Measurements from ENCODE around the gene SLC16A3. TPM values are rescaled to one million over a fixed set of nuclear protein-coding genes. Genes with fewer than 3 reads are reported as not detected.
A peak's percentile ranks its signal among the peaks of the same experiment; 100 is the strongest.

SLC16A3 gene
- total and polyA plus RNA-seq, 8 donors: 4.9 to 87.9 (median 37.7) TPM

- 80 to 98% (median 87%) methylated on average over 5 to 16 of the region's 16 CpGs for WGBS, 5 donors
- DNase-seq: no peak
- Histone ChIP-seq H3K4me1 (peaks cover 28 to 56% (median 43%) of the 10 kb centered on the region in 4 donors), H3K4me3 (no peak overlapping the region), H3K27me3 (peaks cover 0 to 4% (median 0%) of the 10 kb centered on the region in 3 donors), H3K9me3 (no peaks in the 10 kb centered on the region), H3K27ac (peak overlapping the region in 1 of 5 donors; percentile 97), H3K36me3 (no peaks in the 10 kb centered on the region)
- intact Hi-C loops (cut with DNase I; ENCODE audit: low total_unique reads): no loop called here
- TF ChIP-seq POLR2A (IDR thresholded peaks at IDR 0.05) (no peak), CTCF (IDR thresholded peaks at IDR 0.05) (no peak), POLR2AphosphoS5 (IDR thresholded peaks at IDR 0.05) (no peak), EP300 (IDR thresholded peaks at IDR 0.05) (no peak)
Observed at GRCh38 chr17:82226809-82227628, 1.8 kb upstream of the SLC16A3 start.

- Histone ChIP-seq H3K9me3 (no peaks in the 10 kb centered on the region), H3K4me3 (peak overlapping the region; percentile 61 to 75 (median 68)), H3K36me3 (no peaks in the 10 kb centered on the region), H3K27me3 (peaks cover 0 to 4% (median 0%) of the 10 kb centered on the region in 3 donors), H3K27ac (peak overlapping the region; percentile 91 to 99 (median 92)), H3K4me1 (peaks cover 35 to 63% (median 50%) of the 10 kb centered on the region in 4 donors)
- 60 to 69% (median 63%) methylated on average over 9 to 18 of the region's 18 CpGs for WGBS, 5 donors
- TF ChIP-seq EP300 (IDR thresholded peaks at IDR 0.05): no peak
- TF ChIP-seq CTCF (IDR thresholded peaks at IDR 0.05): no peak
- TF ChIP-seq POLR2A (IDR thresholded peaks at IDR 0.05): no peak
- no peak for TF ChIP-seq POLR2AphosphoS5 (IDR thresholded peaks at IDR 0.05)
- DNase-seq: no peak
- intact Hi-C loops (cut with DNase I; ENCODE audit: low total_unique reads): no loop called here
Observed at GRCh38 chr17:82227629-82228277, 1.1 kb upstream of the SLC16A3 start.

- Histone ChIP-seq H3K4me3 (peak overlapping the region; percentile 61 to 75 (median 68)), H3K9me3 (no peaks in the 10 kb centered on the region), H3K36me3 (no peaks in the 10 kb centered on the region), H3K4me1 (peaks cover 35 to 69% (median 56%) of the 10 kb centered on the region in 4 donors), H3K27me3 (peaks cover 0 to 4% (median 0%) of the 10 kb centered on the region in 3 donors), H3K27ac (peak overlapping the region; percentile 91 to 99 (median 92))
- TF ChIP-seq CTCF (IDR thresholded peaks at IDR 0.05) (no peak), POLR2AphosphoS5 (IDR thresholded peaks at IDR 0.05) (peak in 2 of 3 donors; percentile 72 to 85), POLR2A (IDR thresholded peaks at IDR 0.05) (no peak), EP300 (IDR thresholded peaks at IDR 0.05) (no peak)
- intact Hi-C loops (cut with DNase I; ENCODE audit: low total_unique reads): no loop called here
- 7 to 23% (median 12%) methylated on average over 35 to 63 of the region's 63 CpGs for WGBS, 5 donors
- peak; percentile 72 to 91 for DNase-seq
Observed at GRCh38 chr17:82228278-82228841, 482 bp upstream of the SLC16A3 start.

Data from stomach (tissue), 9 donors.